Measurements from ENCODE around the gene APLP2. TPM values are rescaled to one million over a fixed set of nuclear protein-coding genes. Genes with fewer than 3 reads are reported as not detected.
A peak's percentile ranks its signal among the peaks of the same experiment; 100 is the strongest.
"Not testable (repeated sequence)": the region's sequence is repeated elsewhere in the genome, so short reads cannot be mapped to it uniquely, and the experiment has no call there.

The APLP2 gene
- total RNA-seq = 100 to 1,000 TPM; 326 to 454 TPM

DNA sequence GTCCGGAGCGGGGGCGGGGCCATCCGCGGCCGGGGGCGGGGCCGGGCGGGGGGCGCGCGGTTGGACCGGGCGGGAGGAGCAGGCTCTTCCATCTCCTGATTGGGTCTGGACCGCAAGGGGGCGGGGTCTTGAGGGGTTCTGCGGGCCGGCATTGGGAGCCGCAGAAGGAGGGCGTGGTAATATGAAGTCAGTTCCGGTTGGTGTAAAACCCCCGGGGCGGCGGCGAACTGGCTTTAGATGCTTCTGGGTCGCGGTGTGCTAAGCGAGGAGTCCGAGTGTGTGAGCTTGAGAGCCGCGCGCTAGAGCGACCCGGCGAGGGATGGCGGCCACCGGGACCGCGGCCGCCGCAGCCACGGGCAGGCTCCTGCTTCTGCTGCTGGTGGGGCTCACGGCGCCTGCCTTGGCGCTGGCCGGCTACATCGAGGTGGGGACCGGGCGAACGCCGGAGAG is at the start of gene APLP2:
Gene APLP2, plus strand, starts transcription at position 236 of the 450 bp plus-strand sequence. Its CDS starts 84 bp downstream, at position 320.
- H3K4me1 ChIP-seq = peaks cover 0 to 25% of the 10 kb centered on the region in 2 donors
- peak within 1 kb of the TSS; percentile 92 to 95 for H3K4me3 ChIP-seq
- peak; percentile 99 for DNase-seq (ENCODE audit: low spot score)
- H3K9me3 ChIP-seq = no peaks in the 10 kb centered on the region
- TF ChIP-seq, protein P1, sequence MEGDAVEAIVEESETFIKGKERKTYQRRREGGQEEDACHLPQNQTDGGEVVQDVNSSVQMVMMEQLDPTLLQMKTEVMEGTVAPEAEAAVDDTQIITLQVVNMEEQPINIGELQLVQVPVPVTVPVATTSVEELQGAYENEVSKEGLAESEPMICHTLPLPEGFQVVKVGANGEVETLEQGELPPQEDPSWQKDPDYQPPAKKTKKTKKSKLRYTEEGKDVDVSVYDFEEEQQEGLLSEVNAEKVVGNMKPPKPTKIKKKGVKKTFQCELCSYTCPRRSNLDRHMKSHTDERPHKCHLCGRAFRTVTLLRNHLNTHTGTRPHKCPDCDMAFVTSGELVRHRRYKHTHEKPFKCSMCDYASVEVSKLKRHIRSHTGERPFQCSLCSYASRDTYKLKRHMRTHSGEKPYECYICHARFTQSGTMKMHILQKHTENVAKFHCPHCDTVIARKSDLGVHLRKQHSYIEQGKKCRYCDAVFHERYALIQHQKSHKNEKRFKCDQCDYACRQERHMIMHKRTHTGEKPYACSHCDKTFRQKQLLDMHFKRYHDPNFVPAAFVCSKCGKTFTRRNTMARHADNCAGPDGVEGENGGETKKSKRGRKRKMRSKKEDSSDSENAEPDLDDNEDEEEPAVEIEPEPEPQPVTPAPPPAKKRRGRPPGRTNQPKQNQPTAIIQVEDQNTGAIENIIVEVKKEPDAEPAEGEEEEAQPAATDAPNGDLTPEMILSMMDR (IDR thresholded peaks at IDR 0.05) = no peak
- no peaks in the 10 kb centered on the region for H3K27me3 ChIP-seq
- H3K27ac ChIP-seq = peak within 1 kb of the TSS; percentile 95 to 96
- no peaks in the 10 kb centered on the region for H3K36me3 ChIP-seq

DNA sequence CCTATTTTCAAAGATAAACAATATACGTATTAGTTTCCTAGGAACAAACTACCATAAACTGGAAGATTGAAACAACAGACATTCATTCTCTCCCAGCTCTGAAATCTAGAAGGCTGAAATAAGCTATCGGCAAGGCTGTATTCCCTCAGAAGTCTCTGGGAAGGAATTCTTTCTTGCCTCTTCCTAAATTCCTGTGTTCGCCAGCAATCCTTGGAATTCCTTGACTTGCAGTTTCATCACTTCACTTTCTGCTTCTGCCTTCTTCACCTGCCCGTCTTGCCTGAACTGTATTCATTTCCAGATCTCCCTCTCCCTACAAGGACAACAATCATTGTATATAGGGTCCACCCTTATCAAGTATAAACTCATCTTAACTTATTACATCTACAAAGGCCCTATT is 49.4 kb upstream of the APLP2 start:
- H3K4me3 ChIP-seq = no peak overlapping the region
- TF ChIP-seq, protein P1 (IDR thresholded peaks at IDR 0.05) = no peak
- H3K27me3 ChIP-seq = no peaks in the 10 kb centered on the region
- H3K4me1 ChIP-seq = no peaks in the 10 kb centered on the region
- H3K9me3 ChIP-seq = no peaks in the 10 kb centered on the region
- no peaks in the 10 kb centered on the region for H3K36me3 ChIP-seq
- no peak overlapping the region for H3K27ac ChIP-seq
- no peak for DNase-seq (ENCODE audit: low spot score)

DNA sequence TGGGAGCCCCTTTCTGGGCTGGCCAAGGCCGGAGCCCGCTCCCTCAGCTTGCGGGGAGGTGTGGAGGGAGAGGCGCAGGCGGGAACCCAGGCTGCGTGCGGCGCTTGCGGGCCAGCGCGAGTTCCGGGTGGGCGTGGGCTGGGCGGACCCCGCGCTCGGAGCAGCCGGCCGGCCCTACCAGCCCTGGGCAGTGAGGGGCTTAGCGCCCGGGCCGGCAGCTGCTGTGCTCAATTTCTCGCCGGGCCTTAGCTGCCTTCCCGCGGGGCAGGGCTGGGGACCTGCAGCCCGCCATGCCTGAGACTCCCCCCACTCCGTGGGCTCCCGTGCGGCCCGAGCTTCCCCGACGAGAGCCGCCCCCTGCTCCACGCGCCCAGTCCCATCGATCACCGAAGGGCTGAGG is 48.1 kb upstream of the APLP2 start:
- H3K36me3 ChIP-seq = not testable (repeated sequence)

DNA sequence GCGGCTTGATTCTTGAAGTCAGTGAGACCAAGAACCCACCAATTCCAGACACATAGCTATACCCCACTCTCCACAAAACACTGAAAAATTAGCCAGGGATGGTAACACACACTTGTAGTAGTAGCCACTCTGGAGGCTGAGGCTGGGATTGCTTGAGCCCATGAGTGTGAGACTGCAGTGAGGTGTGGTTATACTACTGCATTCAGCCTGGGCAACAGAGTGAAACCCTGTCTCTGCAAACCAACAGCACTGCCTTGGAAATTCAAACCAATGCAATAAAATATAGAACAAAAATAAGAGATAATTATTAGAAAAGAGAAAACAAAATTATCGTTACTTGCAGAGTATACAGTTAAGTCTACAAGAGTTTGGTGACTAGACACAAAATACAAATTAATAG is 46.9 kb upstream of the APLP2 start:
- Histone ChIP-seq H3K4me3 (no peak overlapping the region), H3K4me1 (no peaks in the 10 kb centered on the region), H3K9me3 (no peaks in the 10 kb centered on the region), H3K36me3 (no peaks in the 10 kb centered on the region), H3K27me3 (no peaks in the 10 kb centered on the region), H3K27ac (no peak overlapping the region)
- TF ChIP-seq, protein P1 (IDR thresholded peaks at IDR 0.05) = no peak
- no peak for DNase-seq (ENCODE audit: low spot score)

More for the DNA sequence above, 48.1 kb upstream of the APLP2 start:
- not testable (repeated sequence) for H3K4me1 ChIP-seq; H3K27ac ChIP-seq; H3K27me3 ChIP-seq; H3K4me3 ChIP-seq; DNase-seq (ENCODE audit: low spot score); H3K9me3 ChIP-seq

DNA sequence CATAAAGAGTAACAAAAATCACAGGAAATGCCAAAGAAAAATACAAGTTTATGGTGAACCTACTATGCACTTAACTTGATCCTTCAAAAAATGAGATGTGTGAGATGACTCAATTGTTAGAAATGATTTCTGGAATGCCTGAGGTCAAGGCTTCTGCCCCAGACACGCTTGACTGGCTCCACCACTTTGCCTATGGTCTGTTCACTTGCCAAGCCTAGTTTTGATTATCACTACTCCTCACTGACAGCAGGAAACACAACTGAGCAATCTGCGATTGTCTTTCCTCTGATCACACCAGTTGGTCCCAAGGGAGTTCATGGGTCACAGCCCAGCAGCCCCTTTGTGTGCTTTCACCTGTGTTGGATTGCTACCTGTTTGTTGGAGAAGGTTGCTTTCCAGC is 46.5 kb upstream of the APLP2 start:
- Histone ChIP-seq H3K4me3 (no peak overlapping the region), H3K27me3 (no peaks in the 10 kb centered on the region), H3K27ac (no peak overlapping the region), H3K9me3 (no peaks in the 10 kb centered on the region), H3K36me3 (no peaks in the 10 kb centered on the region), H3K4me1 (no peaks in the 10 kb centered on the region)
- TF ChIP-seq, protein P1 (IDR thresholded peaks at IDR 0.05) = no peak
- no peak for DNase-seq (ENCODE audit: low spot score)

DNA sequence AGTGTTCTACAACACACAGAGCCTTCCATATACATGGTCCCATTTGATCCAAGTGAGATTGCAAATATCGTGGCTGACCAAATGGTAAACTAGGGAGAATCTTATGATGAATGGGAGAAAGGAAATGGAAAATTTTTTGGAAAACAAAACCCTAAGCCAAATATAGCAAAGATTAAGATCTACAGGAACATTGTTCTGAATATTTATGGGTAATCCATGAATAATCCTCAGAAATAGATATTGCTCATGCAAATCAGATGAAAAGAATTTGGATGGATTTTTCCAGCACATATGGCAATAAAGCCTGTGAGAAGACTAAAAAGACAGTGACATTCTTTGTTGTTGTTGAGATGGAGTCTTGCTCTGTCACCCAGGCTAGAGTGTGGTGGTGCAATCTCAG is 45.3 kb upstream of the APLP2 start:
- TF ChIP-seq, protein P1 (IDR thresholded peaks at IDR 0.05) = no peak
- Histone ChIP-seq H3K27ac (no peak overlapping the region), H3K4me3 (no peak overlapping the region), H3K36me3 (no peaks in the 10 kb centered on the region), H3K27me3 (no peaks in the 10 kb centered on the region), H3K4me1 (no peaks in the 10 kb centered on the region), H3K9me3 (no peaks in the 10 kb centered on the region)
- DNase-seq (ENCODE audit: low spot score) = no peak

All from right atrium auricular region (tissue), 2 donors.